Spleen (tissue), 7 donors: ENCODE results near the gene KDM4B.

Experiments used
- CTCF ChIP-seq, 11 experiments: fragments of 200-600 bp in 7 of 11; fragments of 450-650 bp in 4 of 11; sonication (generic) in 4 of 11; IDR thresholded peaks in 8 of 11; conservative IDR thresholded peaks in 3 of 11; 1 replicate in 7 of 11; 2 replicates in 4 of 11; pipeline versions ENCODE4 v1.4.0 to v1.8.0; 2016 to 2021; ENCODE audit warnings: antibody characterized with exemption in 11 of 11, inconsistent platforms in 4 of 11, mild to moderate bottlenecking in 1 of 11
- POLR2AphosphoS5 ChIP-seq, 3 donors: sonication (generic); formaldehyde crosslinking; IDR thresholded peaks; one replicate each; pipeline ENCODE4 v1.5.1; 2017; ENCODE audit warnings: antibody characterized with exemption in 3 of 3
- donor health status: DM: no; HTN: no; CAD: no; lungs with moderate emphysema.
- donor health status: DM: no; HTN: no; CAD: no.
- donor health status: DM: no; HTN: no; CAD: no.

- TF ChIP-seq CTCF (IDR thresholded peaks at IDR 0.05 in 8 of 11, conservative IDR thresholded peaks at IDR 0.05 in 3 of 11) (no peak), POLR2AphosphoS5 (IDR thresholded peaks at IDR 0.05) (no peak)
Measured at GRCh38 chr19:5188548-5189317, 219.8 kb downstream of the KDM4B start.
